ENCODE results near the gene UBAP2.

- TF ChIP-seq CTCF (IDR thresholded peaks at IDR 0.05) (no peak), POLR2AphosphoS5 (IDR thresholded peaks at IDR 0.05; ENCODE audit: low read depth, low read length) (no peak), EZH2phosphoT487 (IDR thresholded peaks at IDR 0.05; ENCODE audit: borderline replicate concordance, low read depth) (no peak), TCF12 (IDR thresholded peaks at IDR 0.05) (no peak), GABPA (IDR thresholded peaks at IDR 0.05; ENCODE audit: low read depth) (no peak), FOXJ3 (CRISPR knock-in tag; IDR thresholded peaks at IDR 0.05) (no peak)
These were observed 37.2 kb upstream of the UBAP2 start for GRCh38 chr9:34085581-34086500.
